Neutrophil (primary cell): Measurements from ENCODE around the gene SLC24A4.

Experiments
- H3K27ac ChIP-seq: fragments of 200-600 bp; sonication (generic); 2 replicates; pipeline ENCODE4 v1.5.1; 2016; ENCODE audit warnings: mild to moderate bottlenecking, moderate library complexity
- H3K27me3 ChIP-seq: fragments of 200-600 bp; sonication (generic); 2 replicates; pipeline ENCODE4 v1.6.0; 2016; ENCODE audit warnings: mild to moderate bottlenecking
- H3K36me3 ChIP-seq: fragments of 200-600 bp; sonication (generic); 2 replicates; pipeline ENCODE4 v1.5.1; 2017
- H3K4me1 ChIP-seq, 2 experiments: fragments of 200-600 bp in 1 of 2; sonication (generic) in 1 of 2; 1 replicate in 1 of 2; 2 replicates in 1 of 2; pipeline versions ENCODE4 v1.5.1 to v1.6.1; 2013 to 2016; ENCODE audit warnings: low read depth in 1 of 2, low read length in 1 of 2, mild to moderate bottlenecking in 1 of 2, moderate library complexity in 1 of 2; ENCODE audit not compliant: control insufficient read depth in 1 of 2, insufficient read depth in 1 of 2
- H3K4me3 ChIP-seq, 2 experiments: fragments of 200-600 bp in 1 of 2; sonication (generic) in 1 of 2; 1 replicate in 1 of 2; 2 replicates in 1 of 2; pipeline ENCODE4 v1.5.1; 2013 to 2016; ENCODE audit warnings: low read depth in 1 of 2, low read length in 1 of 2, mild to moderate bottlenecking in 1 of 2, moderate library complexity in 1 of 2
- H3K9me3 ChIP-seq: fragments of 200-600 bp; sonication (generic); 2 replicates; pipeline ENCODE4 v1.5.1; 2016
- CTCF ChIP-seq: fragments of 200-600 bp; sonication (generic); IDR thresholded peaks from 2 replicates; pipeline ENCODE4 v1.5.1; 2016; ENCODE audit warnings: antibody characterized with exemption

The SLC24A4 gene

GRCh38 chr14:92292673-92293072 lies 30.3 kb upstream of the SLC24A4 start:
- Histone ChIP-seq H3K4me3 (no peak overlapping the region), H3K27ac (no peak overlapping the region), H3K9me3 (no peaks in the 10 kb centered on the region), H3K4me1 (no peaks in the 10 kb centered on the region), H3K36me3 (no peaks in the 10 kb centered on the region), H3K27me3 (peaks cover 59% of the 10 kb centered on the region)
- no peak for TF ChIP-seq CTCF

GRCh38 chr14:92294506-92294905 lies 28.5 kb upstream of the SLC24A4 start:
- H3K4me3 ChIP-seq: no peak overlapping the region
- H3K9me3 ChIP-seq: no peaks in the 10 kb centered on the region
- H3K27ac ChIP-seq: no peak overlapping the region
- no peaks in the 10 kb centered on the region for H3K4me1 ChIP-seq
- TF ChIP-seq CTCF: no peak
- H3K36me3 ChIP-seq: no peaks in the 10 kb centered on the region
- peaks cover 68% of the 10 kb centered on the region for H3K27me3 ChIP-seq

- no peak for TF ChIP-seq CTCF
- H3K27me3 ChIP-seq: peaks cover 80% of the 10 kb centered on the region
- H3K4me3 ChIP-seq: no peak overlapping the region
- H3K36me3 ChIP-seq: no peaks in the 10 kb centered on the region
- H3K9me3 ChIP-seq: no peaks in the 10 kb centered on the region
- no peaks in the 10 kb centered on the region for H3K4me1 ChIP-seq
- no peak overlapping the region for H3K27ac ChIP-seq
Measured at GRCh38 chr14:92297818-92298595, 25.0 kb upstream of the SLC24A4 start.

GRCh38 chr14:92302481-92302880 lies 20.5 kb upstream of the SLC24A4 start:
- Histone ChIP-seq H3K9me3 (no peaks in the 10 kb centered on the region), H3K27ac (no peak overlapping the region), H3K4me3 (no peak overlapping the region), H3K36me3 (no peaks in the 10 kb centered on the region), H3K4me1 (no peaks in the 10 kb centered on the region), H3K27me3 (peaks cover 68% of the 10 kb centered on the region)
- no peak for TF ChIP-seq CTCF

- TF ChIP-seq CTCF: no peak
- Histone ChIP-seq H3K27ac (no peak overlapping the region), H3K4me1 (no peaks in the 10 kb centered on the region), H3K36me3 (no peaks in the 10 kb centered on the region), H3K4me3 (no peak overlapping the region), H3K9me3 (no peaks in the 10 kb centered on the region), H3K27me3 (peaks cover 40% of the 10 kb centered on the region)
Measured at GRCh38 chr14:92308716-92309115, 14.2 kb upstream of the SLC24A4 start.
